ENCODE results near the gene THSD4.

GRCh38 chr15:71601038-71601834 lies 486.0 kb downstream of the THSD4 start:
- TF ChIP-seq CTCF (IDR thresholded peaks at IDR 0.05): no peak
- no peak for TF ChIP-seq POLR2A (IDR thresholded peaks at IDR 0.05)
